T follicular helper cell (primary cell): ENCODE data around the gene EFEMP1.

Experiments used
- DNase-seq: peaks from one replicate; pipeline ENCODE4 v3.0.0-alpha.2; 2020; ENCODE audit warnings: low read depth

The EFEMP1 gene

GRCh38 chr2:55898386-55899040 lies 25.1 kb downstream of the EFEMP1 start:
- no peak for DNase-seq

- DNase-seq, result no peak
Observed at GRCh38 chr2:55896633-55897032, 26.9 kb downstream of the EFEMP1 start.

DNA sequence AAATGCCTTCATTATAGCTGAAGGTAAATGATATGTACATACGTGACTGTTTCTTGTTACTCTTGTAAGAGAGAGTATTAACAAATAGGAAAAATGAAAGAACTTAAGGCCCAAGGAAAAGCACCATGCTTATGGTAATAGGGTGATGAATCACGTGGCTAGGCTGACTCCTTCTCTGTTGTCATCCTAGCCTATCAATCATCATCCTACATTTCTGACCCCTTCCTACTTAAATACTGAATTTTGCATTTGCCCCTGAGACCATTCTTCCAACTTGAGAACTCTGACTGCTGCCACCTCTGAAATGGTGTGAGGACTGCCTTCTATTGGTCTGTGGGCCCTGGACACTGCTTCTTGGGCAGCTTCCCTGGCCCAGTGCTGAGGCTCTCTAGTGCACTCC lies 28.9 kb downstream of the EFEMP1 start:
- no peak for DNase-seq

DNA sequence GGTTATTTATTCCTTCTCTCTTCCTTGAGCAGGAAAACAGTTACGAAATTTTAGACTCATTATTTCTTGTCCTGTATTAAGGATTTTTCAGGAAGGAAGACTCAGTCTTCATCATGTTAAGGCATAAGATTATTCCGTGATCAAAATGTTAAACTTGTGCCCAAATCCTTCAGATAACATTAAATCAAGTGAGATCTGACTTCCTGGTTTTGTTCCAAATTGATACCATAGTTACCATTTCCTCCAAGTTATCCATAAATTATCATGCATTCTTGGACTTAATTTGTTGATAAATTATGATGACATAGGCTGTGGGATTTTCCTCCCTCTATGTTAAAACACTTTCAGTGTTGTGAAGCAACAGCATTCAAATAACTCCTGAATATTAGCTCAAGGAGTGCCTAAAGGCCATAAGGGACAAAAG lies 31.9 kb downstream of the EFEMP1 start:
- no peak for DNase-seq

DNA sequence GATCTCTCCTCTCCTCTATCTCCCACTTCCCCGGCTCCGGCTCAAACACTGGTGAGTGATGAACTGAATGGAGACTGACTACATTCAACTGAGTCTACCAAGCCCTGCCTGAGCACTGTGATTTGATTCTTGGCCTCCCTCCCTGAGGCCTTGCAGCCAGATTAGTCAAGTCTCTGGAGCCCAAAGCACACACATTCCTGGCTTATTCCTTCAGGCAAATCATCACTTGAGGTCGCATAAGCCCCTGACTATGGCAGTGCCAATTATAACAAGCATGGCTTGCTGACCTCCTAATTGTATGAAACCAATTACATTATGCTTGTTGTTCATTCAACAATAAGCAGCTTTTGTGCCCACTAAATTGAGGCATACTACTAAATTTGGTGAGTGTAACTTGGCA lies 34.6 kb downstream of the EFEMP1 start:
- no peak for DNase-seq

GRCh38 chr2:55887901-55888624 lies 35.5 kb downstream of the EFEMP1 start:
- DNase-seq, result no peak

- no peak for DNase-seq
Observed at GRCh38 chr2:55887351-55887750, 36.2 kb downstream of the EFEMP1 start.

GRCh38 chr2:55885944-55886281 lies 37.7 kb downstream of the EFEMP1 start:
- no peak for DNase-seq

DNA sequence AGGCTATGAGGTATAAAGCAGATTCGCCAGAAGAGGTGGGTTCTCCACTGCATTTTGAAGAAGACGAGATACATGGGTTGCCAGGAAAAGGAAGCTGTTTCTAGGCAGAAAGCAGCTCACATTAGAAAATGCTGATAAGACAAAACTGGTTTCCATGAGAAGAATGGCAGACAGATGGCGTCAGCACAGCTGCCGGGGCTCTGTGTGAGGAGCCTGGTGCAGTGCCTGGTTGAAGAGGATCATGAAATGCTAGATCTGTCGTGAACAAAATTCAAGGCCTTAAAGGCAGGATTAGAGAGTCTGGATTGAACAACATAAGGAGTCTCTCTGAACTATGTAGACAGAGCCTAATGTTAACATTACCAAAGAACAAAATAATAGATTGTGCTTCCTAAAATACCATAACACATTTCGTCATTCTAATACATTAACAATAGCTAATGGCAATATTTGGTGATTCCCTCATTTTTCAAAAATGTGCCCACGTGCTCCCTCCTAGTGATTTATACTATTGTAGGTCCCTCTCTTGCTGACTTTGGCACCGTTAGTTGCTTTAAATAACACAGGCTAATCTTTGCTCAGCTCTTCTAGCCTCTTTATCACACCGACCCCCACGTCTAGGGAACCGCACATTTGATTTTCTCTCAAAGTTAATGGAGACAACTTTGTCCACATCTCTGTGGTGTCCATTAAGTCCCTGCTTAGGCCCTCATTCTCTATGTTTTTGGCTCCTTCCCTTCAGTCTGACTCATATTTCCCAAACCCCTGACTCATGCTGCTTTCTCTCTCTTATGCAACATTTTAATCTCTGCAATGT lies 38.2 kb downstream of the EFEMP1 start:
- DNase-seq, result no peak

DNA sequence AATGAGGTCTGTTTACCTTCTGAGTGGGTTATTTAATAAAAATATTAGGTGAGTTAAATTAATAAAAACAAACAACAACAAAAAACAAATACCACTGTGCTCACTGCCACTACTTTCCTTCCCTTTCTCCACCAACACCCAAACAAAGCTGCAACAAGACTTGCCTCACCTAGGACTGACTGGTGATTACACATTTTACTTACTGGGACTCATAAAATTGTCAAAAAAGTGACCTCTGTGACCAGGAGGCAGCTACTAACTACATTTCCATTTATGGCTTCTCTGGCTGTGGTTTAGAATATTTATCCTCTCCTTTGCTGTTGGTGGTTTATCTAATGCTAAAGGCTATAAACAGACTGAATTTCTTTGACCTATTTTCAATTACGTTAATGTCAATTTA lies 39.8 kb downstream of the EFEMP1 start:
- DNase-seq, result no peak

- DNase-seq, result no peak
Observed at GRCh38 chr2:55883357-55883756, 40.2 kb downstream of the EFEMP1 start.

DNA sequence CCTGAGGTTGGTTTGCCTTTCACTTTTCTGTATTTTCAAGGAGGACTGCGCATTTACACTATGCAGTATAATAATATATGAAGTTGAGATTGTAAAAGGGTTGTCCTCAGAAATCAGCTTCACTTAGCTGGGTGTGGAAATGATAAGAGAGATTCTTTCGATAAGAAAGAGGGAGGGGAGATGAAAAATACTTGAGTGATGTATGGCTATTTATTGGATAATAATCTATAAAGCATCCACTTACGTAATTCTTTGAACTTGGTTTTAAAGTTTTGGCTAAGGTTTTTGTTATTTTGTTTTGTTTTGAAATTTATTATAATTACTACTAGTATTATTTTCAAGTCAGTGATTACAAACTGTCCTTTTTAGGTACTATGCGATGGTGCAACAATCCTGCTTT lies 40.6 kb downstream of the EFEMP1 start:
- DNase-seq, result no peak

- DNase-seq, result no peak
Observed at GRCh38 chr2:55880416-55881143, 43.0 kb downstream of the EFEMP1 start.

DNA sequence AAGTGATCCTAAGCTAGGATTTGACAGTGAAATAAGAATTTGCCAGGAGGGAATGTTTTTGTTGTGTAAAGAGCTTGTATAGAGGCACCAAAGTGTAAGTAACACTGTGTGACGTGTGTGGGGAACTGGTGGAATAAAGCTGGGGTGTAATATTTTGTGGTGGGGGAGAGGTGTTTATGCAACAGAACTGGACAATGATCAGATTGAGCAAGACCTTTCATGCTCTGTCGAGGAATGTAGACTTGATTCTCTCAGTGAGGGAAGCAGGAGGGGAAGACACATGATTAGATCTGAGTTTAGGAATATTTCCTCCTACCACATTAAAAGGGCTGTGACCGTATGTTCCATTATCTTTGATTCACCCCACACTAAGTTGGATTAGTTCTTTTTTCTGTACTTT lies 43.6 kb downstream of the EFEMP1 start:
- no peak for DNase-seq

- no peak for DNase-seq
Observed at GRCh38 chr2:55877087-55877436, 46.5 kb downstream of the EFEMP1 start.

GRCh38 chr2:55876429-55877086 lies 47.0 kb downstream of the EFEMP1 start:
- DNase-seq, result no peak

GRCh38 chr2:55875434-55876135 lies 48.0 kb downstream of the EFEMP1 start:
- no peak for DNase-seq

- no peak for DNase-seq
Observed at GRCh38 chr2:55874338-55874737, 49.2 kb downstream of the EFEMP1 start.

GRCh38 chr2:55871637-55872036 lies 51.9 kb downstream of the EFEMP1 start:
- no peak for DNase-seq

DNA sequence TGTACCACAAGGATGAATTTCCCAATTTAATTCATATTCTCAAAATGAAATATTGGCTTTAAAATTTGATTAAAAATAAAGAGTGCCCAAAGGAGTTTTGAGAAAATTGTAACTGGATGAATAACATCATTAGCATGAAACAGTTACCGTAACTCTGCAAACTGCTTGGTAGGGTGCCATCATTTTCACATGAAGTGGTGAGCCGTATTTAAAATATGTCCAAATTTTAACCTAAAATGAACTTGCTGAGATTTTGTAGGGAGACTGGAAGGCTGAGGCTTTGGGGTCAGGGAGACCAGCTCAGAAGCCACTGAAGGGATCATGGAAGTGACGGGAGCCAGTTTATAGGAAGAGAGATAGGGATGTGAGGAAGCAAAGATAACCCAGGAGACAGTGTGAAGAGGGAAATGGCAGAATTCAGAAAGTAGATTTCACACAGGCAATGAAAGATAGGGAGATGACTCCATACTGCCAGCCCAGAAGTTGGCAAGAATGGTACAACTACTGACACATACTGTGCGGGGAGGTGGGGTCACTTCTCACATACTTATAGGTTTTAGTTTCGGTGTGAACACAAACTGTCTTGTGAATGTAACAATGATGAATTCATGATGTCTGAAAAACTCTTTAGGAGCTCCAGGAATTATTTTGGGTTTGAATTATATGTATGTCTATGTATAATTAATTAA lies 53.8 kb downstream of the EFEMP1 start:
- no peak for DNase-seq
